HG02852 (cell line): ENCODE data around the gene GPRC6A.
"Not testable (repeated sequence)": the region's sequence is repeated elsewhere in the genome, so short reads cannot be mapped to it uniquely, and the experiment has no call there.

Source experiments
- ATAC-seq: cut with Tn5 transposase; IDR thresholded peaks from one replicate; pipeline ENCODE4 v1.9.1; 2021; ENCODE audit warnings: mild to moderate bottlenecking, moderate library complexity; ENCODE audit not compliant: unreplicated experiment

GPRC6A gene, protein sequence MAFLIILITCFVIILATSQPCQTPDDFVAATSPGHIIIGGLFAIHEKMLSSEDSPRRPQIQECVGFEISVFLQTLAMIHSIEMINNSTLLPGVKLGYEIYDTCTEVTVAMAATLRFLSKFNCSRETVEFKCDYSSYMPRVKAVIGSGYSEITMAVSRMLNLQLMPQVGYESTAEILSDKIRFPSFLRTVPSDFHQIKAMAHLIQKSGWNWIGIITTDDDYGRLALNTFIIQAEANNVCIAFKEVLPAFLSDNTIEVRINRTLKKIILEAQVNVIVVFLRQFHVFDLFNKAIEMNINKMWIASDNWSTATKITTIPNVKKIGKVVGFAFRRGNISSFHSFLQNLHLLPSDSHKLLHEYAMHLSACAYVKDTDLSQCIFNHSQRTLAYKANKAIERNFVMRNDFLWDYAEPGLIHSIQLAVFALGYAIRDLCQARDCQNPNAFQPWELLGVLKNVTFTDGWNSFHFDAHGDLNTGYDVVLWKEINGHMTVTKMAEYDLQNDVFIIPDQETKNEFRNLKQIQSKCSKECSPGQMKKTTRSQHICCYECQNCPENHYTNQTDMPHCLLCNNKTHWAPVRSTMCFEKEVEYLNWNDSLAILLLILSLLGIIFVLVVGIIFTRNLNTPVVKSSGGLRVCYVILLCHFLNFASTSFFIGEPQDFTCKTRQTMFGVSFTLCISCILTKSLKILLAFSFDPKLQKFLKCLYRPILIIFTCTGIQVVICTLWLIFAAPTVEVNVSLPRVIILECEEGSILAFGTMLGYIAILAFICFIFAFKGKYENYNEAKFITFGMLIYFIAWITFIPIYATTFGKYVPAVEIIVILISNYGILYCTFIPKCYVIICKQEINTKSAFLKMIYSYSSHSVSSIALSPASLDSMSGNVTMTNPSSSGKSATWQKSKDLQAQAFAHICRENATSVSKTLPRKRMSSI

DNA sequence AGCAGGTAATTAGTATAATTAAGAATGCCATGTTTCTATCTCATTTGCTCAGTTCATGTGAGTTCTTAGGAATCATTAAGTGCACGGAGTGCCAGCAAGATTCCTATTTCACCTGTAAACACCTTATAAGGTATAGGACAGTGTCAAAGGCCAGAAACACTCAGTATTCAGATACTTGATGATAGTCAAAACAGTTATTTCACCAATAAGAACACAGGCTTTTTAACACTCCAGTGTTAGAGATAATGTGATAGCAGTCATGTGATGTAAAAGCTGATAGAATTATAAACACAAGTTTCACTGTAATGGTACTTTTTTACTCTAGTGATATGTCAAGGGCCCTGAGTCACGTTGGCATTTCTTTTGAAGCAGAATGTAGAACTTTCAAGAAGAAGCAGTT is at the start of gene GPRC6A:
TSS of gene GPRC6A (minus strand) at position 101 of the 400 bp plus-strand sequence. CDS start at position 31, 70 bp downstream.
- no peak for ATAC-seq

DNA sequence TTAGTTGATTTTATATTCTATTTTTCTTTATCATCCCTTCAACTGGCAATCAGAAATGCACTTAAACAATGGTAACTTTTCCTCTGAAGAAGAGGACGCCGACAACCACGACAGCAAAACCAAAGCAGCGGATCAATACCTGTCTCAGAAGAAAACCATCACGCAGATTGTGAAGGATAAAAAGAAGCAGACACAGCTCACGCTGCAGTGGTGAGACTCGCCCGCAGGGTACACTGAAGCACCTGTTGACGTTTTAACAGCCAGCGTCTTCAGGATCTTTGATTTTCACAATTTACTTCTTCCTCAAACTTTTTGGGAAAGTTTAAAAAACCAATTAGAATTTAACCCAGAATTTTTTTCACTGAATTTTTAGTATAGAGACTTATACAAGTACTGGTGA is 48.9 kb upstream of the GPRC6A start:
- ATAC-seq: no peak

DNA sequence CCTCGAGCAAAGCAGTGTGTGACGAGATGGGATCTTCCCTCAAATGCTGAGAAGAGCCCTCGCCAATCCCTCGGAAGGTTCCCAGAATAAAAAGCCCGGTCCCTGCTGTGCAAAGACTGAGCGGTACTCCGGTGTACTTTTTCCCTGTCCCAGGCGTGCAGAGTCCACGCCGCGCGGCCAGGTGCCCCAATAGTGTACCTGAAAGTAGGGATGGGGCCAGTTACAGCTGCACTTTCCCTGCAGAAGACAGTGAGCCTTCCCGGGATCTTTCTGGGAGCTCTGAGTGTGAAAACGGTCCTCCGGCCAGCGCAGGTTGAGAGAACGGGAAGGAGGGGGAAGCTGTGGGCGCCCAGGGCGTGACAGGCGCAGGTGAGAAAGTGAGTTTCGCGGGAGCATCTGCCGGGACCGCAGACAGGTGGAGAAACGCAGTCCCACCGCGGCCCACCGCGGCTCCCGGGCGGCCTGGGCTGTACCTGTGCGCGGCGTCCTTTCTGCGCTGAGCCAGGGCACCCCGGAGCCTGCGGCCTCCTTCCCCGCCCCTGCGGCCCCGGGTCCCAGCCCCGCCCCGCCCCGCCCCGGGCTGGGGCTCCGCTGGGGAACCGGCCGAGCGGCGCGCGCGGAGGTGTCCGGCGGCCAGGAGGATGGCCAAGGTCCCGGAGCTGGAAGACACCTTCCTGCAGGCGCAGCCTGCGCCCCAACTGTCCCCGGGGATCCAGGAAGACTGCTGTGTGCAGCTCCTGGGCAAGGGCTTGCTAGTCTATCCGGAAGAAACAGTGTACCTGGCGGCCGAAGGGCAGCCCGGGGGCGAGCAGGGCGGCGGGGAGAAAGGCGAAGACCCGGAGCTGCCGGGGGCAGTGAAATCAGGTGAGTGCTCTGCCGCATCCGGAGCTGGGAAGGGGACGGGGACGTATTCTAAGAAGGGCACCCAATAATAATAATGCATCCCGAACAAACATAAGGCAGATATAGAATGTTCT is 48.0 kb upstream of the GPRC6A start, which contains the start of gene RFX6:
TSS of gene RFX6 (plus strand) at position 608 of the 977 bp plus-strand sequence. CDS start at position 642, 34 bp downstream.
- no peak for ATAC-seq

DNA sequence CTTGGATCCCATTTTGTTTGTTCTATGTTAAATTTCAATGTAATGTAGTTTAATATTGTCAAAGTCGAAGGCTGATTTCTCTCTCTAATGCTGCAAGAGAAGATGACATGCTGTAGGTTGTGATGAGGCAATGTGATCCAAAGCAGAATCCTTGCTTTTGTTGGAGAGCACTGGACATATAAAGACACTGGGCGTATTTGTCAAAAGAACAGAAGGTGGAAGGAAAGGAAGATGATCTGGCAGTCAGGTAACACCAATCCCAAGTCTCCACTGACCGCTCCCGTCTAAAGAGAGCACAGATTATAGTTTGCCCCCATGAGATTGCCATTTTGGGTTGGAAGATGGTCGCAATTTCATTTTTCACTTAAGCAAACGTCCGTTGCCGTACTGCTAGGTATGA is 47.2 kb upstream of the GPRC6A start:
- no peak for ATAC-seq

DNA sequence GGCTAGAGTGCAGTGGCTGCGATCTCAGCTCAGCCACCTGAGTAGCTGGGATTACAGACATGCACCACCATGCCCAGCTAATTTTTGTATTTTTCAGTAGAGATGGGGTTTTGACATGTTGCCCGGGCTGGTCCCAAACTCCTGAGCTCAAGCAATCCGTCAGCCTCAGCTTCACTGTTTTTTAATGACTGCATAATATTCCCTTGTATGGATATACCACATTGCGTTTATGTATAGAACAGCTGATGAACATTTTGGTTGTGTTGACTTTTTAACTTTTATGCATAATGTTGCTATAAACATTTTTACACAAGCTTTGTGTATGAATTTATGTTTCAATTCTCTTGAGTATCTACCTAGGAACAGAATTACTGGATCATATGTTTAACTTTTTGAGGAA is 43.9 kb upstream of the GPRC6A start:
- ATAC-seq: no peak

DNA sequence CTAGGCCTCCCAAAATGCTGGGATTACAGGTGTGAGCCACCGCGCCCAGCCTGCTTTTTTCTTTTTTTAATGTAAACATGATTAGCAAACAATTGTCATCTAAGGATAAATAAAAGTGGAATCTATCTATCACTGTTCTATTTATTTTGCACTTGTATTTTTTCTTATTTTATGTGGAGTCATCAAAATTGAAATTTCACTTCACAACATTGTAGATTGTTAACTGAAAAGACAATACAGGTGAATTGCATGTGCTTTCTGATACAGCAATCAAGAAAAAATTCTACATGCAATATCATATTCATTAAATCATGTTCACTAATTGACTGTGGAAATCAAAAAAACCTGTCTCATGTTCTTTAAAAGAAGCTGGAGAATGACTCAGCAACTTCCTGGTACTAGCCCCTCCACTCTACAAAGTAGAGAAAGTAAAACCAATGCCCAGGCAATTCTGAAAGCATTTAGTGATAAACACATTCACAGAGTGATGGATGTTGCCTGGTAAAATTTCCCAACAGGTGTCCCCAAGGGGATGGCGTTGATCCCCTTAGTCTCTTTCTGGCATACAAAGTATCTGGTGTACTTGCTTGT is 37.5 kb upstream of the GPRC6A start:
- peak; percentile 64 for ATAC-seq

DNA sequence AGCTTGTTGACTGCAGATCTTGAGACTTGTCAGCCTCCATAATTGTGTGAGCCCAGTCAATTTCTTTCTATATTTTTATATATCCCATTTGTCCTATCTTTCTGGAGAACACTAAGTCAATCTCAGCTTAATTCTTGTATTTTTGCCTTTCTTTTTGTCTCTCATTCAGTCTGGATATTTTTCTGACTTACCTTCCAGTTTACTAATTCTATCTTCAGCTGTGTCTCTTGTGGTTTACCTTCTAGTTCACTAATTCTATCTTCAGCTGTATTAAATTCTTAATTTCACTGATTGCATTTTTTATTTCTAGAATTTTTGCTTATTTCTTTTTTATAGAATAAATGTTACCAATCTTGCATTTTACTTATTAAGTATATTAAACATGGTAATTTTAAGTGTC is 30.4 kb upstream of the GPRC6A start:
- ATAC-seq: no peak

DNA sequence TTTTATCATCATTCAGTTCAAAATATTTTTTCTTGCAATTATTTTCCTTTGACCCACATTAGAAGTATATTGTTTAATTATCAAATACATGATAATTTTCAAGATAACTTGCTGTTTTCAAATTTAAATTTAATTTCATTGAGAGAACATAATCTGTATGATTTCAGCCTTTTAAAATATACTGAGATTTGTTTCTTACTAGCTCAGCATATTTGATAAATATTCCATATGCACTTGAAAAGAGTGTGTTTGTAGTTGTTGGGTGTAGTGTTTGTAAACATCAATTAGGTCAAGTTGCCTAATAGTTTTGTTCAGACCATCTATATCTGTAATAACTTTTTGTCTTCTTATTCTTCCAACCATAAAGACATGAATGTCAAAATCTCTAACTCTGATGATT is 29.2 kb upstream of the GPRC6A start:
- ATAC-seq: no peak

DNA sequence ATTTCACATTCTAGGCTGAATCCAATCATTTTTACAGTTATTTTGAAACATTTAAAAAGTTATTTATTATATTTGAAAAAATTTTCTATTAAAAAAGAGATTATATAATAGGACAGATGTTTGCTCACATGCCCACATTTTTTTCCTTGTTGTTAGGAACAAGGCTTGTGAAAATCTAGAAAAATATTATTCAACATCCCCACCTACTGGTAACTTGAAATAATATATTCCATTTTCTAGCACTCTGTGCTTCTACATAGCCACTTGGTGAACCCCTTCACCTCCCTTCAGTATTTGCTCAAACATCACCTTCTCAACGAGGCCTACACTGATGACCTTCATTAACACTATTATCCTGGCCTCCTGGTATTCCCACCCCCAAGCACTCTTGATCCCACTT is 18.3 kb upstream of the GPRC6A start:
- ATAC-seq: peak; percentile 47

DNA sequence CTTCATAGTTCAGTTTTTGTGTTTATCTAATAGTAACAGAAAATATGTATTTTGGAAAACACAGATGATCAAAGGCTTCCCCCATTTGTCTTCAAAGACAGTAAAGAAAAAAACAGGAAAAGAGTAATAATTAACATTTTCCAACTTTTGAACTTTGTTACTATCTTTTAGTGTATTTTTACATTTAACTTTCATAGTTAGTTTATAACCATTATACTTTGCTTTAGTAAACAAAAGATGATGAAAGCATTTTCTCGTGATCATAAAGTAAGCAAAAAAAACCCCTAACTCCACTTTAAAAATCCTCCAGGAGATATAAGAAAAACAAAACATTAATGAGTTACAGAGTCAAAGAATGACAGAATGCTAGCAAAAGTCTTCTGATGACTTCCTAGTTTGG is 13.6 kb upstream of the GPRC6A start:
- ATAC-seq: no peak

DNA sequence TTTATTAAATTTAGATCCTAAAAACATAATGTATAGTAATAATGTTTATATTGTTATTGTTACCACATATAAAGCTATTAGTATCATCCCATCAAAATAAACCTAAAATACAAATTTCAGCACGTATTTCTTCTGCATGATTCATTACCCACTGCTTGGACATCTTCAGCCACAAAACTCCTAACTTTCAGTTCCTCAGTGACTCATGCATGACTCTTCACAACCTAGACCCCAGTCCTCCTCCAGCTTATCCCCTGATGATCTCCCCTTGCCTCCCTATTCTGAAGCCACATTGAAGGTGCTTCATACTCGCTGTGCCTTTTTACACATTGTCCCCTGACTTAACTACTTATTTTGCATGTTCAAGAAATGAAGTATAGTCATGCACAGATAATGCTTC is 11.2 kb upstream of the GPRC6A start:
- ATAC-seq: no peak

DNA sequence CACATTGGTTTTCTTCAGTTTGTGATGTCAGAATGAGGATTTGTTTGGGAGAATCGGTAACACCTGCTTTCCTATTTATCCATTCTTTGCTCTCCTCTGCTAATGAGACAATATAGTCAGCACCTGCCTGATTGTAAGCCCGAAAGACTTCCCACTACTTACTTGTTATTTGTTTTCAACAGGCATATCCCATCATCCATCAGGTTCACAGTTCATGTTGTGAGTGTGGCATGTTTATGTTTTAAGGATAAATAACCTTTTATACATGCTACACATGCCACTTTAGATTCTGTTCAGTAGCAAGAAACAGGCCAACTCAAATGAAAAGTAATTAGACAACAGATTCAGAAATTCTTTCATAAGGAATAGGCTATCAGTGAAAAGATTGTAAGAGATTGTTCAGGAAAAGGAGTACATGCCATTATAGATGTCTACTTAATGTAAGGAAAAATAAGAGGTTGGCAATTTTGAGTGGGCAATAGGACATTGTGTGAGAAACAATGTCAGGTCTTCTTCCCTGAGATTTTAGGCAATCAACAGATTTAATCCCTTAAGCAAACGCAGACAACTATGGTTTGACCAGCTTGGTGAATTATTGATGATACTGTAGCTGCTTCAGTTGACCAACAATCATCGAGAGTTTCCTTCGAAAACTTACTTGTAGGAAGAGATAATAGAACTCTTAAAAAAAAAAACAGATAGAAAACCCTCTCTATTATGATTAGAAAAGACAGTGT is 7.9 kb upstream of the GPRC6A start:
- ATAC-seq: no peak

DNA sequence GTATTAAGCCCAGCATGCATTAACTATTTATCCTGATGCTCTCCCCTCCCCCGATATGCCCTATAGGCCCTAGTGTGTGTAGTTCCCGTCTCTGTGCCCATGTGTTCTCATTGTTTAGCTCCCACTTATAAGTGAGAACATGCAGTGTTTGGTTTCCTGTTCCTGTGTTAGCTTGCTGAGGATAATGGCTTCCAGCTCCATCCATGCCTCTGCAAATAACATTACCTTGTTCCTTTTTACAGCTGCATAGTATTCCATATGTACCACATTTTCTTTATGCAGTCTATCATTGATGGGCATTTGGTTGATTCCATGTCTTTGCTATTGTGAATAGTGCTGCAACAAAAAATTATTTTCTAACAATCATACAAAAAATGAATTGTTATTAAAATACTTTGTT is 5.6 kb upstream of the GPRC6A start:
- not testable (repeated sequence) for ATAC-seq

DNA sequence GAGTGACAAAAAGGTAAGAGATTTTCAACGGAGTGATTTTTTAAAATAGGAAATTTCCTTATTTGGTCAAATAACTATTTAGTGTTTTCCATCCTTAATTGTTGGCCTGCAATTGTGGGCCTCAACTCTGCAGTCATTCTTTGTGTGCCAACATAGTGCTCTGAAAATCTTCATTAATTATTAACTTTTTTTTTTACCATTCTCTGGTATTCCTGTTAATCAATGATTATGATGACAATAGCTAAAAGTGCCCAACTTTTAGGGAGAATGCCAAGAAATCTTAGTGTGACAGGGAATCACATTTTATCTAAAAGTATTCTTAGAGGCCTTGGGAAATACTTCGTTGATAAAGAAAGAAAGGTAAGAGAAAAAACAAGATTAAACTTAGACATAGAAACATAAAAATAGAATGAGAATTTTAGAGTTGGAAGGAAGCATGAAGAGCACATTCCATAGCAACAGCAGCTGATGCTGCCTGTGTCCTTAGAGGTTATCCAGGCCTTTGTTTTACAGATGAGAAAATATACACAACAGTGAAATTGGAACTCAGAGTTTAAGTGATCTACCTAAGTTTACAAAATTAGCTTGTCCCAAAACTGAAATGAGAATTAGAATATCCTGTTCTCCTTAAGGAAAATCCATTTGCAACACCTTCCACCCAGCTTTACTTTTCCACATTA is 1.2 kb downstream of the GPRC6A start:
- no peak for ATAC-seq

DNA sequence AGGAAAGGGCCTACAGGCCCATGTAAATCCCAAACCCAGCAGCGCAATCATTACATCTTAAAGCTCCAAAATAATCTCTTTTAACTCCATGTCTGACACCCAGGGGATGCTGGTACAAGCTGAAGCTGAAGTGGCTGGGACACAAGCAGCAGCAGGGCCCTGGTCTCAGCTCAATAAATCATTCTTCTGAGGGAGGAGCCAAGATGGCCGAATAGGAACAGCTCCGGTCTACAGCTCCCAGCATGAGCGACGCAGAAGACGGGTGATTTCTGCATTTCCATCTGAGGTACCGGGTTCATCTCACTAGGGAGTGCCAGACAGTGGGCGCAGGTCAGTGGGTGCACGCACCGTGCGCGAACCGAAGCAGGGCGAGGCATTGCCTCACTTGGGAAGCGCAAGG is 12.5 kb downstream of the GPRC6A start:
- ATAC-seq: not testable (repeated sequence)

DNA sequence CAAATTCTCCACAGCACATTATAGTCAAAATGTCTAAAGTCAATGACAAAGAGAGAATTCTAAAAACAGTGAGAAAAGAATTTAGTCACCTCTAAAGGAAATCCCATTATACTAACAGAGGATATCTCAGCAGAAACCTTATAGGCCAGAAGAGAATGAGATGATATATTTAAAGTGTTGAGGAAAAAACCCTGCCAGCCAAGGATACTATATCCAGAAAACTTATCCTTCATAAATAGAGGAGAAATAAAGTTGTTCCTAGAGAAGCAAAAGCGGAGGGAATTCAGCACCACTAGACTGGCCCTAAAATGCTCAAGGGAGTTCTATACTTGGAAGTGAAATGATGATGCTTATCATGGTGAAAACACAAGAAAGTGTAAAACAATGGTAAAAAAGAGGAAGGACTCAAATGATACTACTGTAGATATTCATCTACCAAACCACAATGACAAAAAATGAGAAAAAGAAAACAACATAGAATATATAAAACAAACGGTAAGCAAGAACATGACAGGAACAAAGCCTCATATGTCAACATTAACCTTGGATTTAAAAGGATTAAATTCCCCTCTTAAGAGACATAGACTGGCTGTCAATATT is 16.7 kb downstream of the GPRC6A start:
- ATAC-seq: no peak

DNA sequence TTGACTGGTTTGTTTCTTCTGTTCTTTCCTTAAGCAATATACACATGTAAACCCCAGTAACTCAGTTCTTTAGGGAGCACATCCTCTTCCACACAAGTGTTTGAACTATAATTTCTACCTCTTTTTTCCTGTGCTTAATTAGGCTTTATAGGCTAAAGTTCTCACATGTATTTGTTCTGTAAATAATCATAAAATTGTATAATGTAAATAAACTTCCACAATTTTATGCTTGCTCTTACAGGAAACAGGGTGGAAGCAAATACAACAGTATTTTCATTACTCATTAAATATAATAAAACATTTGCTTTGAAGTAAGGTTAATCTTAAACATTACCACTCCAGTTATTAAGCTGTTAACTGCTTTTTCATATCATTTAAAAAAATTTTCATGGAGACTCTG is 26.9 kb downstream of the GPRC6A start:
- no peak for ATAC-seq

DNA sequence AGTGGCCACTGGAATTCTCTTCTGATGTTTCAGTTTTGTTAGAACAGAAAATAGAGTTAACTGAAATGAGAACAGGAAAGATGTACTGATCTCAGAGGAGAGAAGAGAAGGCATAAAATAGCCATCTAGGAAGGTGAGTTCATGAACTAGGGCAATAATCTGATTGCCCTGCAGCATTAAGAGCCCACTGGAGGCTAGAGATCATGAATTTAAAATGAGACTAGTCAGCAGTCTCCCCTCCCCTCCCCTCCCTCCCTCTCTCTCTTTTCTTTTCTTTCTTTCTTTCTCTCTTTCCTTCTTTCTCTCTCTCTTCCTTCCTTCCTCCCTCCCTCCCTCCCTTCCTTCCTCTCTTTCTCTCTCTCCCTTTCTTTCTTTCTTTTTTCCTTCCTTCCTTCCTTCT is 28.9 kb downstream of the GPRC6A start:
- no peak for ATAC-seq

DNA sequence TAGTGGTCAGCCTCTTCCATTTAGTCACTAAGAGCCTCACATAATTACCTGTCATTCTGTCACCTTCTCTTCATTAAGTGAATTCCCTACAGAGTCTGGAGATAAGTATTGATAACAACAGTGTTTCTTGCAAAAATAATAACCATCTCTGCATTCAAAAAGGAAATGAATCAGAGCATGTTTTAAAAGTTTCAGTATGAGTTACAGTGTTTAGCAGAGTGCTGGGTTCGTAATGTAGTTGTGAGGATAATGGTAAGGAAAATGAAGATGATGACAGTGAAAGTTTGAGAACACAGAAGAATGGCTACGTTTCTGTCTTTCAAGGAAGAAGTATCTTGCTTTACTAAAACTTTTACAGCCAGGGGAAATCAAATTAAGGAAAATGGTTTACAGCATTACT is 31.3 kb downstream of the GPRC6A start:
- ATAC-seq: no peak
